OCI-LY3 (cell line): Measurements from ENCODE around the gene PRKCE.

ENCODE experiments used
- CTCF ChIP-seq: fragments of 200-600, 300-600 bp; sonication (generic); IDR thresholded peaks from 2 replicates; pipeline ENCODE4 v1.5.1; 2014; ENCODE audit warnings: antibody characterized with exemption, low read length, low read depth
- EZH2phosphoT487 ChIP-seq: fragments of 200-600 bp; shearing (Covaris generic); IDR thresholded peaks from 2 replicates; pipeline ENCODE4 v1.6.1; 2018; ENCODE audit warnings: antibody characterized with exemption, mixed run types, low read depth

GRCh38 chr2:46147626-46148368, 496.3 kb downstream of the PRKCE start:
- TF ChIP-seq CTCF (no peak), EZH2phosphoT487 (no peak)
